ENCODE measurements around the gene OPHN1.
"Not testable (repeated sequence)": the region's sequence is repeated elsewhere in the genome, so short reads cannot be mapped to it uniquely, and the experiment has no call there.

Gene OPHN1

GRCh38 chrX:68084765-68085164 is 348.5 kb downstream of the OPHN1 start:
- in situ Hi-C loops (cut with MboI; ENCODE audit: low sequenced_read_pairs): no loop called here

GRCh38 chrX:68083510-68083909 is 349.8 kb downstream of the OPHN1 start:
- in situ Hi-C loops (cut with MboI; ENCODE audit: low sequenced_read_pairs): no loop called here

GRCh38 chrX:68079961-68080360 is 353.3 kb downstream of the OPHN1 start:
- in situ Hi-C loops (cut with MboI; ENCODE audit: low sequenced_read_pairs): no loop called here

- in situ Hi-C loops (cut with MboI; ENCODE audit: low sequenced_read_pairs): not testable (repeated sequence)
Measured at GRCh38 chrX:68078801-68079200, 354.5 kb downstream of the OPHN1 start.

- in situ Hi-C loops (cut with MboI; ENCODE audit: low sequenced_read_pairs): no loop called here
Measured at GRCh38 chrX:68077378-68077777, 355.9 kb downstream of the OPHN1 start.

- in situ Hi-C loops (cut with MboI; ENCODE audit: low sequenced_read_pairs): no loop called here
Measured at GRCh38 chrX:68072041-68072440, 361.3 kb downstream of the OPHN1 start.

- in situ Hi-C loops (cut with MboI; ENCODE audit: low sequenced_read_pairs): not testable (repeated sequence)
Measured at GRCh38 chrX:68070119-68070518, 363.2 kb downstream of the OPHN1 start.

GRCh38 chrX:68061206-68061535 is 372.1 kb downstream of the OPHN1 start:
- in situ Hi-C loops (cut with MboI; ENCODE audit: low sequenced_read_pairs): no loop called here

GRCh38 chrX:68060506-68061205 is 372.6 kb downstream of the OPHN1 start:
- in situ Hi-C loops (cut with MboI; ENCODE audit: low sequenced_read_pairs): no loop called here

GRCh38 chrX:68059469-68059868 is 373.8 kb downstream of the OPHN1 start:
- in situ Hi-C loops (cut with MboI; ENCODE audit: low sequenced_read_pairs): no loop called here

- in situ Hi-C loops (cut with MboI; ENCODE audit: low sequenced_read_pairs): no loop called here
Measured at GRCh38 chrX:68049466-68049865, 383.8 kb downstream of the OPHN1 start.

- in situ Hi-C loops (cut with MboI; ENCODE audit: low sequenced_read_pairs): no loop called here
Measured at GRCh38 chrX:68048774-68049173, 384.5 kb downstream of the OPHN1 start.

GRCh38 chrX:68045008-68045577 is 388.2 kb downstream of the OPHN1 start:
- in situ Hi-C loops (cut with MboI; ENCODE audit: low sequenced_read_pairs): no loop called here

GRCh38 chrX:68043713-68044438 is 389.4 kb downstream of the OPHN1 start:
- in situ Hi-C loops (cut with MboI; ENCODE audit: low sequenced_read_pairs): no loop called here

GRCh38 chrX:68041110-68041509 is 392.2 kb downstream of the OPHN1 start:
- in situ Hi-C loops (cut with MboI; ENCODE audit: low sequenced_read_pairs): no loop called here

- in situ Hi-C loops (cut with MboI; ENCODE audit: low sequenced_read_pairs): no loop called here
Measured at GRCh38 chrX:68018248-68019203, 414.8 kb downstream of the OPHN1 start.

GRCh38 chrX:67998540-67998939 is 434.8 kb downstream of the OPHN1 start:
- in situ Hi-C loops (cut with MboI; ENCODE audit: low sequenced_read_pairs): no loop called here

All from HL-60/S4 treated with phorbol 12-myristate 13-acetate at 8.2 ng/mL for 4 days and 3 days (cell line).